CD1c-positive myeloid dendritic cell (primary cell): Measurements from ENCODE around the gene TRIM38.
A peak's percentile ranks its signal among the peaks of the same experiment; 100 is the strongest.
"Not testable (repeated sequence)": the region's sequence is repeated elsewhere in the genome, so short reads cannot be mapped to it uniquely, and the experiment has no call there.

Source experiments
- DNase-seq: peaks from one replicate; pipeline ENCODE4 v3.0.0-alpha.2; 2016; ENCODE audit errors: extremely low spot score

TRIM38 gene

GRCh38 chr6:25971187-25971821 lies 8.7 kb downstream of the TRIM38 start:
- peak; percentile 74 for DNase-seq

DNA sequence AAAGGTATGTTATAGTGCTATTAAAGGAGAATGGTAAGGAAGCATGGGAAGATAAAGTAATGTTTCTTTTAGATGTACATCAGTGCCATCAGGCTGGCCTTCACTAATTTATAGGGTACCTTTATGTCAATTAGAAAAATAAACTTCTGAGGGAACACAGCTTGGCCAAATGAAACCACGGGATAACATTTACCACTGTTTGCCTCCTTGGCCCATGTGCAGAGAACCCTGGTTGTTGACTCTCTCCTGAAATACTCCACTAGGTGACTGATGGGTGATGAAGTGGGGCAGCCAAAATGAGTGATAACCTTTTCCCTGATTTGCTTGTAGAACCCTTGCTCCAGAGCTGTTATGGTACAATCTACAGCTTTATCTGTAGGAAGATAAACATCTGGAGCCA lies 9.5 kb downstream of the TRIM38 start:
- no peak for DNase-seq

GRCh38 chr6:25972902-25973301 lies 10.3 kb downstream of the TRIM38 start:
- no peak for DNase-seq

- DNase-seq, result no peak
Measured at GRCh38 chr6:25973923-25974555, 11.4 kb downstream of the TRIM38 start.

DNA sequence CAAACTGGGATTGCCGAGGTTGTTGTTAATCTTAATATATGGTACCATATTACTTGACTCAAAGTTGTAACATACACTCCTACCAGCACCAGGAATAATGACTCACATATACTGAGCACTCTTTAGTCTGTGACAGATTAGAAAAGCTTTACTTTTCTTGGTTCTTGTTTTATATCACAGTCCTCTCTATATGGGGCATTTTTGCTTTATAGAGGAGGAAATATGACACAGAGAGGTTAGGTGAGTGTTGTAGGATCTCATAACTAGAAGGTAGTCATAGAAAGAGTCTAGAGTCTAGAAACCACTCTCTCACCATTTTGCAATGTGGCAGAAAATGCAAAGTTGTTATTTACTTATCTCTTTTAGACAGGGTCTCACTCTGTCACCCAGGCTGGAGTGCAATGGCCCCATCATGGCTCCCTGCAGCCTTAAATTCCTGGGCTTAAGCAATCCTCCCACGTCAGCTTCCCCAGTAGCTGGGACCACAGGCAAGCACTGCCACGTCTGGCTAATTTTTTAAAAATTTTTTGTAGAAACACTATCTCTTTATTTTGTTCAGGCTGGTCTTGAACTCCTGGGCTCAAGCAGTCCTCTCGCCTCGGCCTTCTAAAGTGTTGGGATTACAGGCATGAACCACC lies 13.4 kb downstream of the TRIM38 start:
- no peak for DNase-seq

- DNase-seq, result no peak
Measured at GRCh38 chr6:25980935-25981334, 18.3 kb downstream of the TRIM38 start.

- DNase-seq, result no peak
Measured at GRCh38 chr6:25981568-25982263, 19.1 kb downstream of the TRIM38 start.

DNA sequence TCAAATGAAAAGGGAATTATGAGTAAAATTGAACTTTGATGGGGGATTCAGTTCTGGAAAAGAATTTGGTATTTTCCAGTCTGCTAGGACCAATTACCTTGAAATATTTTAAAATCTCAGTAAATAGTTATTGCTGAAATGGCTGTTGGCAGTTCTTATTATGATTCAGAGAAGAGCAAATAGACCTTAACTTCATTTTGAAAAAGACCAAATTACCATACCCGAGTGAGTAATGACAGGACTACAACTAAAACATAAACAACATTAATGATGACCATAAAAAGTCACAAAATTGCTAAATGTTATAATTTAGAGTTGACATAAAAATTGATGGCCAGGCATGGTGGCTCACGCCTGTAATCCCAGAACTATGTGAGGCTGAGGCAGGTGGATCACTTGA lies 21.7 kb downstream of the TRIM38 start:
- DNase-seq, result no peak

- no peak for DNase-seq
Measured at GRCh38 chr6:25987845-25988244, 25.2 kb downstream of the TRIM38 start.

- no peak for DNase-seq
Measured at GRCh38 chr6:25990172-25990873, 27.7 kb downstream of the TRIM38 start.

DNA sequence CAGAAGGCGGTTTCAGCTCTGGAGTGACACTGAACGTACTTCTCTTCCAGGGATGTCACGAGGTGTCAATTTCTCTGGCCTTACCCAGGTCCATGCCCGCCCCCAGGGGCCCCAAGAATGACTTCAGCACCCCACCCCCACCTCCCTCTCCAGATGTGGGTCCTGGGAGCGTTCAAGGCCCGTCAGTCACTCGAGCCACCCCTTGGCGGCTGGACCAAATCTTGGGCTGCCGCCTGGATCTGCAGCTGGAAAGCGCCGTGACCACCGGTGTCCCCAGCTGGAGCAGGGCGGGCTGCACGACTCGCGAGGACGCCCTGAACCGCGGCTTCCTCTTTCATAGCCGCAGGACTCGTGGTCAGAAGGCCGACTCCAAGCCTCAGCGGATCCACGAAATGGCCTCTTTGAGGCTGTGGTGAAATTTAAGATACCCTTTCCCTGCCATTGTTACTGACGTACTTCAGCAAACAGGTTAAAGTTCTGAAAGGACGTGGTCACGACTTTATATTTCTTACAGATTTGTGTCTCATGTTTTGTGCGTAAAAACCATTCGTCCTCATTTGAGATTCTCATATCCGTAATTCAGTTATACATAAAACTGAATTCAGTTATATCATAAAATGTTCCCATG lies 29.3 kb downstream of the TRIM38 start:
- peak; percentile 94 for DNase-seq

GRCh38 chr6:25992413-25993340 lies 30.1 kb downstream of the TRIM38 start:
- DNase-seq, result peak; percentile 96

- DNase-seq, result not testable (repeated sequence)
Measured at GRCh38 chr6:25993341-25993684, 30.7 kb downstream of the TRIM38 start.

DNA sequence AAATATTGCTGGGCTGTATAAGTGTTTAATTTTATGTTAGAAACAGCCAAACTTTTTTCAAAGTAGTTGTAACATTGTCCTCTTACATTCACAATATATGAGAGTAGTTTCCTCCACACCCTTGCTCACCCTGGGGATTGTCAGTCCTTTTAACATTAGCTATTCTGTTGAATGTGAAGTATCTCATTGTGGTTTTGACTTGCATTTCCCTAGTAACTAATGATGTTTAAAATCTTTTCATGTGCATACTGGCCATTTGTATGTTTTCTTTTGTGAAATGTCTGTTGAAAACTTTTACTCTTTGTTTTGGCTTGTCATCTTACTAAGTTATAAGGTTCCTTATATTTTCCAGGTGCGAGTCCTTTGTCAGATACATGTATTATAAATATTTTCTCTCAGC lies 32.9 kb downstream of the TRIM38 start:
- DNase-seq, result no peak

DNA sequence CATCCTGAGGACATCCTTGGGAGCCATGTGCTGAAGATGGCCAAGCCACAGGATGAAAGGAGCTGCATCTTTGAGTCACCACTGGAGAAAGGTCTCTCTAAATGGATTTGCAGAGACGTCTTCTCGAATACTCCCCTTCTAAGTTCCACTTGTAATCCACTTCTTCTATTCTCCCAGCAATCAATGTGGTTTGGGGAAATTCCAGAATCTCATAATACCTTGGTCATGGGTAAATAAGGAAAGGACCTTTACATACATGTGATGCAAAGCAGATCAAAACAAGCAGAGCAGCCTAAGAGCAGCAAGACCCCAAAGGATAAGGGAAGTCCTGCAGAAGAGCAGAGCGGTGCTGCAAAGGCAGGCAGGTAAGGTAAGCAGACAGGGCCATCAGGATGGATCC lies 35.3 kb downstream of the TRIM38 start:
- peak; percentile 40 for DNase-seq

DNA sequence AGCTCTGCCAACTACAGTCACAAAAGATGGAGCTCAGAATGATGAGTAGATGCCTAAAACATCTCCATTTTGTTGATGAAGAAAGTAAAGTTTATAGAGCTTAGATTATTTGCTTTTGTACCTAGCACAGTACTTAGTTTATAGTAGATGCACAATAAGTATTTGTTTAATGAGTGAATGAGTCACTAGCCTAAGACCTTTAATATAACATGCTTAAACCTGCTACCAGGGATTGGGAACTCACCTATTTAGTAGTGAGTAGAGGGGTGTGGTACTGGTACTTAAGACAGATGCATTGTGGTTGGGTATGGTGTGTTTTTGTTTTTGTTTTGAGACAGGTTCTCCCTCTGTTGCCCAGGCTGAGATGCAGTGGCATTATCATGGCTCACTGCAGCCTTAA lies 35.8 kb downstream of the TRIM38 start:
- DNase-seq, result no peak

DNA sequence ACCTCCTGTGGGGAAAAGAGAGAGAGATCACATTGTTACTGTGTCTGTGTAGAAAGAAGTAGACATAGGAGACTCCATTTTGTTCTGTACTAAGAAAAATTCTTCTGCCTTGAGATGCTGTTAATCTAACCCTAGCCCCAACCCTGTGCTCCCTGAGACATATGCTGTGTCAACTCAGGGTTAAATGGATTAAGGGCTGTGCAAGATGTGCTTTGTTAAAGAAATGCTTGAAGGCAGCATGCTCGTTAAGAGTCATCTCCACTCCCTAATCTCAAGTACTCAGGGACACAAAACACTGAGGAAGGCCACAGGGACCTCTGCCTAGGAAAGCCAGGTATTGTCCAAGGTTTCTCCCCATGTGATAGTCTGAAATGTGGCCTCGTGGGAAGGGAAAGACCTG lies 36.6 kb downstream of the TRIM38 start:
- DNase-seq, result not testable (repeated sequence)

DNA sequence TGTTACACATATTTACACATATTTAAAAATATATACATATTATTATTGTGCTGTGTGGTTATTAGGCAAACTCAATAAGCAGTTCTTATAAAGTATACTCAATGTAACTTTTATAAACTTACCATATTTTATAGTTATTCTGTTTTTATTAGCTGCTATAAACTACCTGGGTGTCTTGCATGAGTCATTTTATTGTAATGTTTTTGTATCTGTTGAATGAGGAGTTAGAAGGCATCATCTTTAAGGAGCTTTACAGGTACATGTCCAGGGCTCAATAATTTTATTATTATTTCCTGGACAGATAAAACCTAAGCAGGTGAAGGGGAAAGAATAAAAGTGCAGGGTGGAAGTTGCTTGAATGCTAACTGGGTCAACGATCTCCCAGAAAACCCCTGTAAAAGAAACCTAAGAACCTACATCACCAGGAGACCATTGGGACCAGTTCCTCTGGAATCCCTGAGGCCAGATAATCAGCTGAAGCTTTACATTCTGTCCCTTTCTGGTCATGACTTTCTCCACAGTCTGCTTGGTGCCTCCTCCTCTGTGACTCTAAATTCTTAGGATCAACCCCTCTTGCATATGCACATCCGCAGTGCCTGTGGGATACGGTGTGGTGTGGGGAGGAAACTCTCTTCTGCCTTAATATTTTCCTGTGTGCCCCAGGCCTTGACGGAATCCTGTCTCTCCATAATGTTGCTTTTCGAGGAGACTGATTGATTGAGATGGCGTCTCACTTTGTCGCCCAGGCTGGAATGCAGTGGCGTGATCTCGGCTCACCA lies 38.0 kb downstream of the TRIM38 start:
- DNase-seq, result no peak

DNA sequence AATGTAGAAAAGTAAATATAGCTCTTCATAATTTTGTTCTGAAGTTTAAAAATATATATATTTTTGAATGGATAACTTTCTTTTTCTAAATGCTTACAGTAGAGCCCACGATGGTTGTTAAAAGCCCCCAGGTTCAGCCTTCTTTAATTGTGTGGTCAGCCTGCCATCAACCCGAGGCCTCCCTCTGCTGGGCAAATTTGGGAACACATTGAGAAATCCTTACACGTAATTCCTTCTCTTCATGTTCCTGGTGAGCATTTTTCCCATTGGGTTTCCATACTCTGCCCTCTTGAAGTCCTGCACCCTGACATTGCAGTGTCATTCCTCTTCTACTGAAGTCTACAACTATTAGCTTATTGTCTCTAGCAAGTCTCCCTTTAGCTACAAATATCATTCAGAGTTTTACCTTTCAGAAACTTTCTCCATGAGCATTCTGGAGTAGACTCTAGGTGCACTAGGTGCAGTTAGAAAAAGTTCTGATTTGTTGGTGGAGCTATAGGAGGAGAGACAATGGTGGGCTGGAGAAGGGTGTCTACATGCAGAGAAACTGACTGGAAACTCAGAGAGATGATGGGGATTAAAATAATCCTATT lies 40.6 kb downstream of the TRIM38 start:
- DNase-seq, result peak; percentile 69
